Neural cell (in vitro differentiated cells): ENCODE measurements around the gene SLC35E1. TPM values are rescaled to one million over a fixed set of nuclear protein-coding genes. Genes with fewer than 3 reads are reported as not detected.

Source experiments
- H2AFZ ChIP-seq: fragments of 200-600, 300-800 bp; sonication (generic), shearing (Covaris generic); 2 replicates; pipeline ENCODE4 v1.6.0; 2014; ENCODE audit warnings: low read depth, mild to moderate bottlenecking, antibody characterized with exemption, low read length, moderate library complexity
- H3F3A ChIP-seq: fragments of 200-600 bp; shearing (Covaris generic); 2 replicates; pipeline ENCODE4 v1.6.1; 2016; ENCODE audit warnings: mild to moderate bottlenecking, moderate library complexity, mixed read lengths, antibody characterized with exemption, low read length; ENCODE audit not compliant: insufficient read depth, poor library complexity, severe bottlenecking
- H3K27ac ChIP-seq: fragments of 200-600, 300-800 bp; sonication (generic), shearing (Covaris generic); 2 replicates; pipeline ENCODE4 v1.5.1; 2014; ENCODE audit warnings: mild to moderate bottlenecking, low read length, moderate library complexity
- H3K27me3 ChIP-seq: fragments of 300-800, 200-600 bp; sonication (generic), shearing (Covaris generic); 2 replicates; pipeline ENCODE4 v1.6.0; 2014; ENCODE audit warnings: mild to moderate bottlenecking, low read depth, low read length, moderate library complexity; ENCODE audit not compliant: insufficient read depth
- H3K36me3 ChIP-seq: fragments of 300-800, 200-600 bp; sonication (generic), shearing (Covaris generic); 2 replicates; pipeline ENCODE4 v1.5.1; 2014; ENCODE audit warnings: mild to moderate bottlenecking, antibody characterized with exemption, low read length, moderate library complexity; ENCODE audit not compliant: insufficient read depth
- H3K4me2 ChIP-seq: fragments of 300-800, 200-600 bp; sonication (generic), shearing (Covaris generic); 2 replicates; pipeline ENCODE4 v1.6.0; 2014; ENCODE audit warnings: mild to moderate bottlenecking, low read length
- H3K4me3 ChIP-seq: fragments of 300-800, 200-600 bp; sonication (generic), shearing (Covaris generic); 2 replicates; pipeline ENCODE4 v1.5.1; 2014; ENCODE audit warnings: mild to moderate bottlenecking, low read length, moderate library complexity
- H3K79me2 ChIP-seq: fragments of 200-600 bp; shearing (Covaris generic); replicated peaks from 2 replicates; pipeline ENCODE4 v1.6.0; 2014; ENCODE audit warnings: mild to moderate bottlenecking, low read length, moderate library complexity; ENCODE audit not compliant: insufficient read depth
- H3K9ac ChIP-seq: fragments of 300-800, 200-600 bp; sonication (generic), shearing (Covaris generic); 2 replicates; pipeline ENCODE4 v1.6.1; 2016; ENCODE audit warnings: mild to moderate bottlenecking, low read length, mixed read lengths
- H3K9me2 ChIP-seq: fragments of 200-600 bp; shearing (Covaris generic); 2 replicates; pipeline ENCODE4 v1.6.1; 2016; ENCODE audit warnings: mild to moderate bottlenecking, low read length, mixed read lengths; ENCODE audit not compliant: insufficient read depth
- H3K9me3 ChIP-seq: fragments of 200-600, 300-800 bp; sonication (generic), shearing (Covaris generic); 2 replicates; pipeline ENCODE4 v1.6.1; 2016; ENCODE audit warnings: mild to moderate bottlenecking, mixed run types, low read length, moderate library complexity, mixed read lengths
- H4K20me1 ChIP-seq: fragments of 200-600 bp; shearing (Covaris generic); 2 replicates; pipeline ENCODE4 v1.6.1; 2016; ENCODE audit warnings: mild to moderate bottlenecking, mixed run types; ENCODE audit not compliant: insufficient read depth
- CTCF ChIP-seq: fragments of 450-650 bp; IDR thresholded peaks from 2 replicates; pipeline ENCODE4 v1.5.1; 2014; ENCODE audit warnings: antibody characterized with exemption, mild to moderate bottlenecking, moderate library complexity; ENCODE audit not compliant: poor library complexity, severe bottlenecking
- EP300 ChIP-seq: fragments of 450-650 bp; conservative IDR thresholded peaks from 2 replicates; pipeline ENCODE4 v1.6.1; 2014; ENCODE audit warnings: antibody characterized with exemption, mild to moderate bottlenecking, moderate library complexity; ENCODE audit not compliant: poor library complexity, severe bottlenecking
- EZH2 ChIP-seq: fragments of 200-600, 300-800 bp; shearing (Covaris generic), sonication (generic); IDR thresholded peaks from 2 replicates; pipeline ENCODE4 v1.6.1; 2014; ENCODE audit warnings: antibody characterized with exemption, low read length, borderline replicate concordance, mild to moderate bottlenecking; ENCODE audit not compliant: insufficient read depth, poor library complexity, severe bottlenecking
- MXI1 ChIP-seq: fragments of 450-650 bp; conservative IDR thresholded peaks from 2 replicates; pipeline ENCODE4 v1.6.1; 2014; ENCODE audit warnings: antibody characterized with exemption, mild to moderate bottlenecking; ENCODE audit not compliant: poor library complexity, severe bottlenecking
- POLR2AphosphoS5 ChIP-seq: IDR thresholded peaks from 2 replicates; pipeline ENCODE4 v1.6.1; 2012
- RAD21 ChIP-seq: fragments of 450-650 bp; conservative IDR thresholded peaks from 2 replicates; pipeline ENCODE4 v1.6.1; 2014; ENCODE audit warnings: antibody characterized with exemption, mild to moderate bottlenecking, moderate library complexity
- SMC3 ChIP-seq: fragments of 450-650 bp; conservative IDR thresholded peaks from 2 replicates; pipeline ENCODE4 v1.6.1; 2014; ENCODE audit warnings: antibody characterized with exemption, mild to moderate bottlenecking, moderate library complexity; ENCODE audit not compliant: poor library complexity
- TAF1 ChIP-seq: IDR thresholded peaks from 2 replicates; pipeline ENCODE4 v1.6.1; 2012; ENCODE audit warnings: low read depth
- polyA plus RNA-seq: library from polyadenylated mRNA; depleted of rRNA; stranded (reverse); fragments of >200 nt; gene quantifications from 2 replicates; pipeline ENCODE4 v1.2.3, GENCODE V29; 2014
- TF ChIP-seq, protein P1 (sequence below): IDR thresholded peaks from 2 replicates; pipeline ENCODE4 v1.6.1; 2012; ENCODE audit warnings: borderline replicate concordance

Gene SLC35E1
- polyA plus RNA-seq, 1 donor from 2014 or later: 23.9 TPM

- no peaks in the 10 kb centered on the region for H4K20me1 ChIP-seq
- no peak overlapping the region for H3K9ac ChIP-seq
- peaks cover 69% of the 10 kb centered on the region for H3K79me2 ChIP-seq
- no peaks in the 10 kb centered on the region for H3F3A ChIP-seq
- no peak overlapping the region for H3K4me2 ChIP-seq
- no peaks in the 10 kb centered on the region for H3K36me3 ChIP-seq
- no peak overlapping the region for H3K4me3 ChIP-seq
- no peak overlapping the region for H3K27ac ChIP-seq
- H2AFZ ChIP-seq: no peak overlapping the region
- TF ChIP-seq EZH2 (no peak), RAD21 (no peak), POLR2AphosphoS5 (no peak), MXI1 (no peak), CTCF (no peak), EP300 (no peak), TAF1 (no peak), SMC3 (no peak)
- TF ChIP-seq, protein P1, sequence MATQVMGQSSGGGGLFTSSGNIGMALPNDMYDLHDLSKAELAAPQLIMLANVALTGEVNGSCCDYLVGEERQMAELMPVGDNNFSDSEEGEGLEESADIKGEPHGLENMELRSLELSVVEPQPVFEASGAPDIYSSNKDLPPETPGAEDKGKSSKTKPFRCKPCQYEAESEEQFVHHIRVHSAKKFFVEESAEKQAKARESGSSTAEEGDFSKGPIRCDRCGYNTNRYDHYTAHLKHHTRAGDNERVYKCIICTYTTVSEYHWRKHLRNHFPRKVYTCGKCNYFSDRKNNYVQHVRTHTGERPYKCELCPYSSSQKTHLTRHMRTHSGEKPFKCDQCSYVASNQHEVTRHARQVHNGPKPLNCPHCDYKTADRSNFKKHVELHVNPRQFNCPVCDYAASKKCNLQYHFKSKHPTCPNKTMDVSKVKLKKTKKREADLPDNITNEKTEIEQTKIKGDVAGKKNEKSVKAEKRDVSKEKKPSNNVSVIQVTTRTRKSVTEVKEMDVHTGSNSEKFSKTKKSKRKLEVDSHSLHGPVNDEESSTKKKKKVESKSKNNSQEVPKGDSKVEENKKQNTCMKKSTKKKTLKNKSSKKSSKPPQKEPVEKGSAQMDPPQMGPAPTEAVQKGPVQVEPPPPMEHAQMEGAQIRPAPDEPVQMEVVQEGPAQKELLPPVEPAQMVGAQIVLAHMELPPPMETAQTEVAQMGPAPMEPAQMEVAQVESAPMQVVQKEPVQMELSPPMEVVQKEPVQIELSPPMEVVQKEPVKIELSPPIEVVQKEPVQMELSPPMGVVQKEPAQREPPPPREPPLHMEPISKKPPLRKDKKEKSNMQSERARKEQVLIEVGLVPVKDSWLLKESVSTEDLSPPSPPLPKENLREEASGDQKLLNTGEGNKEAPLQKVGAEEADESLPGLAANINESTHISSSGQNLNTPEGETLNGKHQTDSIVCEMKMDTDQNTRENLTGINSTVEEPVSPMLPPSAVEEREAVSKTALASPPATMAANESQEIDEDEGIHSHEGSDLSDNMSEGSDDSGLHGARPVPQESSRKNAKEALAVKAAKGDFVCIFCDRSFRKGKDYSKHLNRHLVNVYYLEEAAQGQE: no peak
- no peaks in the 10 kb centered on the region for H3K27me3 ChIP-seq
- H3K9me3 ChIP-seq: no peaks in the 10 kb centered on the region
- H3K9me2 ChIP-seq: no peaks in the 10 kb centered on the region
Observed at GRCh38 chr19:16619457-16619856, 47.2 kb upstream of the SLC35E1 start.

- H3K79me2 ChIP-seq: peaks cover 64% of the 10 kb centered on the region
- H3K36me3 ChIP-seq: no peaks in the 10 kb centered on the region
- no peak for TF ChIP-seq SMC3
- no peak for TF ChIP-seq TAF1
- TF ChIP-seq, protein P1: no peak
- TF ChIP-seq EZH2: no peak
- TF ChIP-seq POLR2AphosphoS5: no peak
- H3K4me2 ChIP-seq: no peak overlapping the region
- H3K9ac ChIP-seq: no peak overlapping the region
- H3K27me3 ChIP-seq: no peaks in the 10 kb centered on the region
- no peaks in the 10 kb centered on the region for H3K9me2 ChIP-seq
- no peaks in the 10 kb centered on the region for H3K9me3 ChIP-seq
- H4K20me1 ChIP-seq: no peaks in the 10 kb centered on the region
- no peak overlapping the region for H2AFZ ChIP-seq
- no peak overlapping the region for H3K27ac ChIP-seq
- no peaks in the 10 kb centered on the region for H3F3A ChIP-seq
- H3K4me3 ChIP-seq: no peak overlapping the region
Observed at GRCh38 chr19:16618248-16618647, 46.0 kb upstream of the SLC35E1 start.
